ENCODE measurements around the gene PTGES. TPM values are rescaled to one million over a fixed set of nuclear protein-coding genes. Genes with fewer than 3 reads are reported as not detected.
A peak's percentile ranks its signal among the peaks of the same experiment; 100 is the strongest.
"Not testable (repeated sequence)": the region's sequence is repeated elsewhere in the genome, so short reads cannot be mapped to it uniquely, and the experiment has no call there.

The PTGES gene, protein sequence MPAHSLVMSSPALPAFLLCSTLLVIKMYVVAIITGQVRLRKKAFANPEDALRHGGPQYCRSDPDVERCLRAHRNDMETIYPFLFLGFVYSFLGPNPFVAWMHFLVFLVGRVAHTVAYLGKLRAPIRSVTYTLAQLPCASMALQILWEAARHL
- not detected for total RNA-seq

DNA sequence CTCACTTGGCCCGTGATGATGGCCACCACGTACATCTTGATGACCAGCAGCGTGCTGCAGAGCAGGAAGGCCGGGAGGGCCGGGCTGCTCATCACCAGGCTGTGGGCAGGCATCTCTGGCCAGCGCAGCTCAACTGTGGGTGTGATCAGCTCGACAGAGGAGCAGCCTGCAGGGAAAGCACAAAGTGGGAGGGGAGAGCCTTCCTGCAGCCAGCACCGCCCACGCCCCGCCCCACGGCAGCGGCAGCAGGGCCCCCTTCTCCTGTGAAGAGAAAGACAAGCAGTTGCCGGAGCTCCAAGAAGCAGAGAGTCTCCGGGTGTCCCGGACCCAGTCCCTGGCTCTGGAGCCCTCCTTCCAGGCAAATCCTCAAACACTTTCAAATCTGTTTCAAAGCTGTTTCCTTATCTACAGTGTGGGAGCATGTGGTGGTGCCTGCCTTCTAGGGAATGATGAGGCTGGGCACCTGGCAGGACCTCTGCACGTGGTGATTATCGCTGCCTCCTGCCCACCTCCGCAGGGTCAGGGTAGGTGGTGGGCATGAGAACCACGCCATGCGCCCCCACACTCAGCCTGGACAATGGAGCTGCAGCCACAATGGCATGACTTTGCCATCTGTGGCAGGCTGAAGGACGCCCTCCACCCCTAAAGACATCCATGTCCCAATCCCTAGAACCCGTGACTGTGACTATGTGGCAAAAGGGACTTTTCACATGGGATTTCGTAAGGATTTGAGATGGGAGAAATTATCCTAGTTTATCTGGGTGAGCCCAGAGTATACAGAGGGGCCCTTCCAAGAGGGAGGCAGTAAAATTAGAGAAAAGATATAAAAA is at the start of gene PTGES:
PTGES (minus strand) TSS at position 143 of the 830 bp plus-strand sequence; CDS start at position 113, 30 bp downstream.
- Mint-ChIP-seq H3K36me3 (ENCODE audit: low read depth) (no peaks in the 10 kb centered on the region), H3K4me3 (no peak within 1 kb of the TSS), H3K4me1 (peaks cover 17% of the 10 kb centered on the region), H3K9me3 (no peaks in the 10 kb centered on the region), H3K27ac (no peak within 1 kb of the TSS), H3K27me3 (peaks cover 14% of the 10 kb centered on the region)
- ChIA-PET POLR2A (no interaction called here), CTCF (interaction anchor here (0.9 to 1.7 kb wide), 2 partner anchors 15 to 30 kb away, joined by 3 to 6 read pairs; no protein-coding TSS in a partner anchor)
- peak; percentile 35 for DNase-seq

DNA sequence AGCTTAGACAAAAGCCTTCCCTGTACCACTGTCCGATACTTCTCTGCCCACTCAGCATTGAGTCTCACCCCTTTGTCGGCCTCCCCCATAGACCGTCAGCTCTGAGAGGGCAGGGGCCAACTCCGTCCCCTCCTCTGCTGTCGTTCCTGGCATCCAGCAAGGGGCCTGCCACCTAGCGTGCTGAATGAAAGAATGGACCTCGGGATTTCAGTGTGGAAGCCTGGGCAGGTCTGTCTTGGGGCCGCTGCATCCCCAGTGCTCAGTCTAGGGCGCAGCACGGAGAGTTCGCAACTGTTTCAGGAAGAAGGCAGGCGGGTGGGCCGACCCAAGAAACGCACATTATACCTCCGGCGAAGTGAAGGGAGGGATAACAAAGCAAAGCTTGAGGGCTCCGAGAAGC is 48.7 kb upstream of the PTGES start:
- peak overlapping the region; percentile 15 for H3K27ac Mint-ChIP-seq
- peaks cover 19% of the 10 kb centered on the region for H3K36me3 Mint-ChIP-seq (ENCODE audit: low read depth)
- POLR2A ChIA-PET = no interaction called here

DNA sequence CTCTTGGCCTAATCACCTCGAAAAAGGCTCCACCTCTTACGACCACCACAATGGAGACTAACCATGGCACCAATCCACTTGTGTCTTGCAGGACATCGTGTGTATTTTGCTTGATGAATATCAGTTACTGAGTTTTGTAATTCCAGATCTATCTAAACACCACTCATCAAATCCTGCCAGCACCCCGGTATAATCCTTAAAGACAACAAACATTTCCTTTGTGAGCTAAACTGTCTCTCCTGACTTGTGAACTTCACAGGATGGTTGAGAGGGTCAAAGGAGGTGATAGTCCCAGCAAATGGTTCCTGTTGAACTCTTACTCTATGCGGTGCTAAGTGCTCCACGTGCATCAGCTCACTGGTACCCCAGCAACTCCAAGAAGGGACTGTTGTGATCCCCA is 46.1 kb upstream of the PTGES start:
- ChIA-PET POLR2A (no interaction called here), CTCF (interaction anchor here (0.6 to 1.4 kb wide), 3 partner anchors 9 to 206 kb away, joined by 3 to 8 read pairs (median 5); no protein-coding TSS in a partner anchor)
- Mint-ChIP-seq H3K4me3 (no peak overlapping the region), H3K27ac (no peak overlapping the region), H3K36me3 (ENCODE audit: low read depth) (peaks cover 2% of the 10 kb centered on the region), H3K27me3 (peaks cover 3% of the 10 kb centered on the region), H3K9me3 (no peaks in the 10 kb centered on the region), H3K4me1 (peaks cover 8% of the 10 kb centered on the region)
- no peak for DNase-seq

More for the DNA sequence above, 48.7 kb upstream of the PTGES start:
- H3K9me3 Mint-ChIP-seq = no peaks in the 10 kb centered on the region
- DNase-seq = no peak
- H3K4me3 Mint-ChIP-seq = peak overlapping the region; percentile 34
- H3K4me1 Mint-ChIP-seq = peaks cover 27% of the 10 kb centered on the region
- CTCF ChIA-PET = interaction anchor here (3.1 kb wide), 1 partner anchor 11 kb away, joined by 10 read pairs; no protein-coding TSS in a partner anchor
- no peaks in the 10 kb centered on the region for H3K27me3 Mint-ChIP-seq

GRCh38 chr9:129796029-129796428 is 43.2 kb upstream of the PTGES start:
- H3K27ac Mint-ChIP-seq; POLR2A ChIA-PET; H3K4me3 Mint-ChIP-seq; H3K9me3 Mint-ChIP-seq; DNase-seq; H3K36me3 Mint-ChIP-seq (ENCODE audit: low read depth); H3K27me3 Mint-ChIP-seq; H3K4me1 Mint-ChIP-seq: not testable (repeated sequence)
- CTCF ChIA-PET = interaction anchor here (1.0 kb wide), 1 partner anchor 58 kb away, joined by 4 read pairs; no protein-coding TSS in a partner anchor

DNA sequence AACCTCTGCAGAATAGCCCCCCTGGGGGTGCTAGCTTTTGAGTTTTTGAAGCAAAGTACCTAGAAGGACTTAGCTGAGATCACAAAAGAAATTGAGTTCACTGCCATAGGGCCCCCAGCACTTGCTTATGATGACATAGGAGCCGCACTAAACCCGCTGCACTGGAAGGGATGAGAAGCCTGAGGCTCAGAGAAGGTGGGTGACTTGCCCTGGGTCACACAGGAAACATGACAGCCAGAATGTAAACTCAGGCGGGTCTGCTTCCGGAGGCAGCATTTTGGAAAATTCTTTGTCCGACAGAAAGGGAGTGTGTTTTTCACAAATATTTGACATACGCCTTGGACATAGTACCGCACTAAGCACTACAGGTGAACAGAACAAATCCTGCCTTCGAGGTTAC is 41.7 kb upstream of the PTGES start:
- Mint-ChIP-seq H3K4me3 (no peak overlapping the region), H3K9me3 (no peaks in the 10 kb centered on the region), H3K27me3 (peaks cover 10% of the 10 kb centered on the region), H3K36me3 (ENCODE audit: low read depth) (no peaks in the 10 kb centered on the region), H3K27ac (no peak overlapping the region), H3K4me1 (peaks cover 10% of the 10 kb centered on the region)
- DNase-seq = no peak
- CTCF ChIA-PET = no interaction called here
- POLR2A ChIA-PET = interaction anchor here (1.1 kb wide), 1 partner anchor 57 kb away, joined by 3 read pairs; no protein-coding TSS in a partner anchor

DNA sequence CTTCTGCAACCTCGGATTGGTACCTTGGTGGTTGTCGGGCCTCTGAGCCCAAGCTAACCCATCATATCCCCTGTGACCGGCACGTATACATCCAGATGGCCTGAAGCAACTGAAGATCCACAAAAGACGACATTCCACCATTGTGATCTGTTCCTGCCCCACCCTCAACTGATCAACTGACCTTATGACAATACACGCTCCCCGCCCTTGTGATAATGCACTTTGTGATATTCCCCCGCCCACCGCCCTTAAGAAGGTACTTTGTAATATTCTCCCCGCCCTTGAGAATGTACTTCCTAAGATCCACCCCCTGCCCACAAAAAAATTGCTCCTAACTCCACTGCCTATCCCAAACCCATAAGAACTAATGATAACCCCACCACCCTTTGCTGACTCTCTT is 33.6 kb upstream of the PTGES start:
- POLR2A ChIA-PET = interaction anchor here (1.0 to 1.6 kb wide), 2 partner anchors 60 to 61 kb away, joined by 3 read pairs; no protein-coding TSS in a partner anchor
- Mint-ChIP-seq H3K27ac (no peak overlapping the region), H3K9me3 (no peaks in the 10 kb centered on the region), H3K4me1 (peaks cover 13% of the 10 kb centered on the region), H3K27me3 (peaks cover 29% of the 10 kb centered on the region), H3K36me3 (ENCODE audit: low read depth) (no peaks in the 10 kb centered on the region), H3K4me3 (no peak overlapping the region)
- DNase-seq = no peak
- CTCF ChIA-PET = interaction anchor here (1.1 to 5.0 kb wide), 5 partner anchors 10 to 655 kb away, joined by 3 to 47 read pairs (median 5); no protein-coding TSS in a partner anchor

DNA sequence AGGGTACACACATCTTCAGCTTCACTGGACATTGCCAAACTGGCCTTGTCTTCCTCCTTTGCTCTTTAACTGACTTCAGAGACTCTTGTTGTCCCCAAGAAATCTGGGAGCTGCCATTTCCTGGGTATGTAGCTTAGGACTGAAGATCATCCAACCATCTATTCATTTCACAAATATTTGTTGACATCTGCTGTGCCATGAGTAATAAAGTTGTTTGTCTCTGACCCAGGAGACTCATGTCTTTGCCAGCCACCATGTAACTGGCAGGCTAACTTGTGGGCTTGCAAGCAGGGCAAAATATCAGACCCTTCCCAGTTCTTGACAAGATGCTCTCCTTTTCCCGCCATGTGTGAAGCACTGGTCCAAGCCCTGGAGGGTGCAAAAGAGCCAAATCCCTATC is 33.0 kb upstream of the PTGES start:
- H3K4me3 Mint-ChIP-seq = no peak overlapping the region
- POLR2A ChIA-PET = interaction anchor here (1.6 kb wide), 1 partner anchor 59 kb away, joined by 3 read pairs; no protein-coding TSS in a partner anchor
- H3K36me3 Mint-ChIP-seq (ENCODE audit: low read depth) = no peaks in the 10 kb centered on the region

DNA sequence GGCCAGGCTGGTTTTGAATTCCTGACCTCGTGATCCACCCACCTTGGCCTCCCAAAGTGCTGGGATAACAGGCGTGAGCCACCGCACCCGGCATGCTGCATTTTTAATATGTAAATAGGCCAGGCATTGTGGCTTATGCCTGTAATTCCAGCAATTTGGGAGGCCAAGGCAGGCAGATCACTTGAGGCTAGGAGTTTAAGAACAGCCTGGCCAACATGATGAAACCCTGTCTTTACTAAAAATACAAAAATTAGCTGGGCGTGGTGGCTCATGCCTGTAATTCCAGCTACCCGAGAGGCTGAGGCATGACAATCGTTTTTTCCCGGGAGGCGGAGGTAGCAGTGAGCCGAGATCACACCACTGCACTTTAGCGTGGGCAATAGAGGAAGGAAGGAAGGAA is 32.1 kb upstream of the PTGES start:
- ChIA-PET CTCF (interaction anchor here (0.5 to 5.0 kb wide), 8 partner anchors 47 to 653 kb away, joined by 3 to 47 read pairs (median 6); no protein-coding TSS in a partner anchor), POLR2A (interaction anchor here (1.6 kb wide), 1 partner anchor 58 kb away, joined by 3 read pairs; no protein-coding TSS in a partner anchor)
- not testable (repeated sequence) for H3K4me3 Mint-ChIP-seq; DNase-seq; H3K9me3 Mint-ChIP-seq; H3K27ac Mint-ChIP-seq; H3K4me1 Mint-ChIP-seq; H3K36me3 Mint-ChIP-seq (ENCODE audit: low read depth)
- peaks cover 30% of the 10 kb centered on the region for H3K27me3 Mint-ChIP-seq

More for the DNA sequence above, 33.0 kb upstream of the PTGES start:
- H3K27me3 Mint-ChIP-seq = peaks cover 32% of the 10 kb centered on the region
- CTCF ChIA-PET = interaction anchor here (1.0 to 5.0 kb wide), 7 partner anchors 9 to 654 kb away, joined by 3 to 47 read pairs (median 5); no protein-coding TSS in a partner anchor
- peaks cover 13% of the 10 kb centered on the region for H3K4me1 Mint-ChIP-seq
- H3K9me3 Mint-ChIP-seq = no peaks in the 10 kb centered on the region
- H3K27ac Mint-ChIP-seq = no peak overlapping the region
- no peak for DNase-seq

DNA sequence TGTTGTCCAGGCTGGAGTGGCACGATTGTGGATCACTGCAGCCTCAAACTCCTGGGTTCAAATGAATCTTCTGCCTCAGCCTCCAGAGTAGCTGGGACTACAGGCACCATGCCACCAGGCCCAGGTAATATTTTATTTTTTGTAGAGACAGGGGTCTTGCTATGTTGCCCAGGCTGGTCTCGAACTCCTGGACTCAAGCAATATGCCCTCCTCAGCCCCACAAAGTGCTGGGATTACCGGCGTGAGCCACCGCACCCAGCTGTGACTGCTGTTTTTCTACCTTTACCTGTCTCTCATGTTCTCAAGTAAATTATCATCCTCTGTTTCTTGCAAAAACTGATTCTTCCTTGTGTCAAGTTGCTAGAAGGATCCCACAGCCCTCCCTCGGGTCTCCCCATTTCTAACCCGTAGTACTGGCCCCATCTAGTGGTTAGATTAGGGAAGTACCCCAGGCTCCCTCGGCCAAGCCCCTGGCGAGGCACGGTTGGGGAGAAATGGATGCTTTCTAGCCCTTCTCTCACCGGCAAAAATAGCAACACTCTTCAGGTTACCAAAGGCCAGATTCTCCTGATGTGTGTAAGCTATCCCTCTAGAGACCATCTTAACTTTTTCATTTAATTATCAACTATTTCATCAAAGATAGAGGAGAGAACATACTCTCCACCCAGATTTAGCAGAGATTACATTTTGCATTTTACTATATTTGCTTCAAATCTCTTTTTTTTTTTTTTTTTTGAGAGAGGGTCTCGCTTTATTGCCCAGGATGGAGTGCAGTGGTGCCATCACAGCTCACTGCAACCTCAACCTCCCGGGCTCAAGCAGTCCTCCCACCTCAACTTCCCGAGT is 30.9 kb upstream of the PTGES start:
- POLR2A ChIA-PET = interaction anchor here (1.1 kb wide), 1 partner anchor 46 kb away, joined by 3 read pairs; no protein-coding TSS in a partner anchor
- H3K27ac Mint-ChIP-seq = no peak overlapping the region
- H3K36me3 Mint-ChIP-seq (ENCODE audit: low read depth) = no peaks in the 10 kb centered on the region
- CTCF ChIA-PET = interaction anchor here (0.7 to 5.0 kb wide), 14 partner anchors 11 to 652 kb away, joined by 3 to 47 read pairs (median 4); partner anchors contain the start of gene PTGES
- H3K9me3 Mint-ChIP-seq = no peaks in the 10 kb centered on the region
- peaks cover 3% of the 10 kb centered on the region for H3K4me1 Mint-ChIP-seq
- H3K27me3 Mint-ChIP-seq = peaks cover 30% of the 10 kb centered on the region
- DNase-seq = peak; percentile 74
- no peak overlapping the region for H3K4me3 Mint-ChIP-seq

- CTCF ChIA-PET = interaction anchor here (0.7 to 5.0 kb wide), 6 partner anchors 9 to 318 kb away, joined by 3 to 47 read pairs (median 11); no protein-coding TSS in a partner anchor
- H3K27me3 Mint-ChIP-seq = peaks cover 24% of the 10 kb centered on the region
Observed at GRCh38 chr9:129781981-129782380, 29.1 kb upstream of the PTGES start.

DNA sequence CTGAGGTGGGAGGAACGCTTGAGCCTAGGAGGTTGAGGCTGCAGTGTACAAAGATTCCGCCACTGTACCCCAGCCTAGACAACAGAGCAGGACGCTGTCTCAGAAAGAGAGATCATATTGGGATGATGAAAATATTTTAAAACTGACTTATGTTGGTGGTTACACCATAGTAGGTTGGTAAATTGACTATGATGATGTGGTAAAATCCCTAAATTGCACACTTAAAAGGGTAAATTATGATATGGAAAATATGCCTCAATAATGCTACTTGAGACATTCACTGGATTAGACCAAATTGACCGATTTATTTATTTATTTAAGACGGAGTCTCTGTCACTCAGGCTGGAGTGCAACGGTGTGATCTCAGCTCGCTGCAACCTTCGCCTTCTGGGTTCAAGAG is 28.3 kb upstream of the PTGES start:
- POLR2A ChIA-PET = interaction anchor here (1.7 kb wide), 1 partner anchor 44 kb away, joined by 5 read pairs; no protein-coding TSS in a partner anchor
- peaks cover 18% of the 10 kb centered on the region for H3K27me3 Mint-ChIP-seq
- H3K4me1 Mint-ChIP-seq = peaks cover 14% of the 10 kb centered on the region
- H3K27ac Mint-ChIP-seq = no peak overlapping the region
- H3K9me3 Mint-ChIP-seq = no peaks in the 10 kb centered on the region
- DNase-seq = no peak
- no peaks in the 10 kb centered on the region for H3K36me3 Mint-ChIP-seq (ENCODE audit: low read depth)
- H3K4me3 Mint-ChIP-seq = no peak overlapping the region
- CTCF ChIA-PET = interaction anchor here (0.7 to 1.2 kb wide), 6 partner anchors 17 to 1326 kb away, joined by 3 to 5 read pairs (median 4); no protein-coding TSS in a partner anchor

More at GRCh38 chr9:129781981-129782380, 29.1 kb upstream of the PTGES start:
- H3K4me1 Mint-ChIP-seq = peaks cover 11% of the 10 kb centered on the region
- no peak for DNase-seq
- no peaks in the 10 kb centered on the region for H3K9me3 Mint-ChIP-seq
- no peaks in the 10 kb centered on the region for H3K36me3 Mint-ChIP-seq (ENCODE audit: low read depth)
- POLR2A ChIA-PET = interaction anchor here (1.7 kb wide), 1 partner anchor 44 kb away, joined by 5 read pairs; no protein-coding TSS in a partner anchor
- no peak overlapping the region for H3K4me3 Mint-ChIP-seq
- H3K27ac Mint-ChIP-seq = no peak overlapping the region
